GM19438 (cell line): ENCODE data around the gene HSD11B1.

ENCODE experiments used
- ATAC-seq: cut with Tn5 transposase; IDR thresholded peaks from one replicate; pipeline ENCODE4 v1.9.1; 2021; ENCODE audit warnings: low read depth; ENCODE audit not compliant: unreplicated experiment

HSD11B1 gene

GRCh38 chr1:209778102-209778501, 73.5 kb downstream of the HSD11B1 start:
- ATAC-seq, result no peak

GRCh38 chr1:209780268-209780667, 75.6 kb downstream of the HSD11B1 start:
- ATAC-seq, result no peak

- no peak for ATAC-seq
Observed at GRCh38 chr1:209783386-209783785, 78.7 kb downstream of the HSD11B1 start.
